ENCODE measurements around the gene S100A4. TPM values are rescaled to one million over a fixed set of nuclear protein-coding genes. Genes with fewer than 3 reads are reported as not detected.
"Not testable (repeated sequence)": the region's sequence is repeated elsewhere in the genome, so short reads cannot be mapped to it uniquely, and the experiment has no call there.

S100A4 gene
- total RNA-seq, 2 donors from 2014 or later = 36.1 to 79.4 TPM

DNA sequence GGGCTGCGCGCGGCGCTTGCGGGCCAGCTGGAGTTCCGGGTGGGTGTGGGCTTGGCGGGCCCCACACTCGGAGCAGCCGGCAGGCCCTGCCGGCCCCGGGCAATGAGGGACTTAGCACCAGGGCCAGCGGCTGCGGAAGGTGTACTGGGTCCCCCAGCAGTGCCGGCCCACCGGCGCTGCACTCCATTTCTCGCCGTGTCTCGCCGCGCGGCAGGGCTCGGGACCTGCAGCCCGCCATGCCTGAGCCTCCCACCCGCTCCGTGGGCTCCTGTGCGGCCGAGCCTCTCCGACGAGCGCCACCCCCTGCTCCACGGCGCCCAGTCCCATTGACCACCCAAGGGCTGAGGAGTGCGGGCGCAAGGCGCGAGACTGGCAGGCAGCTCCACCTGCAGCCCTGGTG lies 23.8 kb downstream of the S100A4 start:
- DNase-seq; intact Hi-C loops (cut with DNase I, micrococcal nuclease); ATAC-seq: not testable (repeated sequence)

DNA sequence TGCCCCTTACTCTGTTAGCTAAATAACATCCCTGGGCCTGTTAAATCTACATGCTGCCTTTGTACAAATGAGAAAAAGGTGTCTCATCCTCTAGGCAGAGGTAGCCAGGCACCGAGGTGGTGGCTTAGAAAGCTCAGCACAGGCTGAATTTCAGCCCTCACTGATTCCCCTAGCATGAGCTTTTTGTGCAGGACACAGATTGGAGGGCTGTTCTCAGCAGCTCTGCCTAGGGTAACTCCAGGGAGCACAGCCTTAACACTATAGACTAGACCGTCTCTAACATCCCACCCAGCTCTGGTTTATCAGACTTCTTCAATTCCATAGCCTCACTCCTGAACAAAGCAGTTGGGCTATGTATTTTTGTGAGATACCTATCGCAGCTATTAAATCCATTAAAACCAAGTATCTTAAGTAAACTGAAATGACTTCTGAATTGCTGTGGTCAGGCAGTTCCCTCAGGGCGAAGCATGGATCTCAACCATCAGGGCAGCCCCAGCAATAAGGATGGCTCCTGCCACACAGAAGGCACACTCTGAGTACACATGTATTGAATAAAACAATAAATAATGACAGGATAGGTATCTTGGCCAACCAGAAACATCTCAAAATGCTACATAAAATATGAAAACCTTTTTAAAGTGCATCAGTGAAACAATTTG lies 24.7 kb downstream of the S100A4 start:
- DNase-seq (no peak), ATAC-seq (no peak)
- intact Hi-C loops (cut with DNase I, micrococcal nuclease) = no loop called here

DNA sequence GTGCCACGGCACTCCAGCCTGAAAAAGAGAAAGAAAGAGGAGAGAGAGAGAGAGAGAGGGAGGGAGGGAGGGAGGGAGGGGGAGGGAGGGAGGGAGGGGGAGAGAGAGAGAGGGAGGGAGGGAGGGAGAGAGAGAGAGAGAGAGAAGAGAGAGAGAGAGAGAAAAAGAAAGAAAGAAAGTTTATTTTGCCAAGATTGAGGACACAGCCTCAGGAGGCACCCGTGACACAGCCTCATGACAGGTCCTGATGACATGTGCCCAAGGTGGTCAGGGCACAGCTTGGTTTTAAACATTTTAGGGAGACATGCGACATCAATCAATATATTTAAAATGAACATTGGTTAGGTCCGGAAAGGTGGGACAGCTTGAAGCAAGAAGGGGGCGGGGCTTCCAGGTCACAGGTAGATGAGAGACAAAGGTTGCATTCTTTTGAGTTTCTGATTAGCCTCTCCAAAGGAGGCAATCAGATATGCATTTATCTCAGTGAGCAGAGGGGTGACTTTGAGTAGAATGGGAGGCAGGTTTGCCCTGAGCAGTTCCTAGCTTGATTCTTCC lies 25.4 kb downstream of the S100A4 start:
- ATAC-seq (peak; percentile 38), DNase-seq (peak; percentile 81 to 85)
- intact Hi-C loops (cut with DNase I, micrococcal nuclease) = not testable (repeated sequence)

DNA sequence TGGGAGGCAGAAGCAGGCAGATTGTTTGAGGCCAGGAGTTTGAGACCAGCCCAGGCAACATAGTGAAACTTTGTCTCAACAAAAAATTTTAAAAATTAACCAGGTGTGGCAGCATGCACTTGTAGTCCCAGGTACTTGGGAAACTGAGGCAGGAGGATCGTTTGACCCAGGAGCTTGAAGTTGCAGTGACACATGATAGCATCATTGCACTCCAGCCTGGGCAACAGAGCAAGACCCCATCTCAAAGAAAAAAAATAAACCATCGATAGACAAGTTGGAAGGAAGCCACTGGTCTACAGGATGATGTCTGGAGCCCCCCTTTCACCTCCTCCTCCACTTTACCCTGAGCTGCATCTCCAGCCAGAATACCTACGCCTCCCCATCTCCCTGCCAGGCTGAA lies 26.4 kb downstream of the S100A4 start:
- no peak for ATAC-seq
- intact Hi-C loops (cut with DNase I, micrococcal nuclease) = loop anchor here in 1 of 2 donors (10.0 kb wide), 1 partner anchor 226 kb away; no protein-coding TSS in a partner anchor
- no peak for DNase-seq

DNA sequence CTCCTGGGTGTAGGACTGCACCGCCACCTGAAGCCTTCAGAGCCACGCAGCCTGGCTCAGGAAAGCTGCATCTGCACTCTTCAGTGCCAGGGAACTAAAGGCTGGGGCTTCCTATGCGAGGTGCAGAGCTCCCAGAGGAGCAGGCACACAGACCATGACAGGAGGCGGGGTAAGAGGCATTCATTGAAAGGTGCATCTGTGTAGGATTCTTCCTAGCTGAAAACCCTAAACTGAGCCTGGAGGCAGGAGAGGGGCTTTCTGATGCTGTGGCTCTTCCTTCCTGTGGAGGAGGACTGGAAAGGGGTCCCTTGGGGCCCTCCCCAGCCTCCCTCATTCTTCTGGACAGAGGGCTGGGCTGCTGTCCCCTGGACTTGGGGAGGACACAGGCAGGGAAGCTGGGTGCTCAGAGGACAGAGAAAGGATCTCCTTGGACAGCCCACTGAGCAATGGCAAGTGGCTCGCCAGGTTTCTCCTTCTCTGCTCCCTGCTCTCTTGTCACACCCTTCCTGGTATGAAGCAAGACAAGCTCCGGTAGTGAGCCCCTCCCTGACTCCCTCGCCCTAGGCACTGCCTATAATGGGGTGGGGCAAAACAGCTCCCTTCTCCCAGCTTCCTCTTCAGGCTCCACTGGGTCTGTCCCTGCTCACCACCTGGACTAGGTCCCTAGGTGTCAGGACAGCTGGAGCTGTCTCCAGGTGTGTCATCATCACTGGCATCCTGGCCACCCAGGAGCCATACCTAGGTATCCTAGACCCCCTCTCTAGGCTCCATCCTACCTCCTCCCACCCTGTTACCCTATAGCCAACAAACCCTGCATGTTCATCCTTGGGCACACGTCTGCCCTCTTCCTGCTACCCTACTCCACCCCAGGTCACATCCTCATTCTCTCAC lies 29.9 kb downstream of the S100A4 start:
- DNase-seq = peak; percentile 80 to 95
- intact Hi-C loops (cut with DNase I, micrococcal nuclease) = loop anchor here in 1 of 2 donors (10.0 kb wide), 1 partner anchor 229 kb away; no protein-coding TSS in a partner anchor
- ATAC-seq = peak; percentile 91

- DNase-seq = no peak
- ATAC-seq = no peak
- intact Hi-C loops (cut with DNase I, micrococcal nuclease) = loop anchor here in 1 of 2 donors (10.0 kb wide), 1 partner anchor 231 kb away; no protein-coding TSS in a partner anchor
Measured at GRCh38 chr1:153513666-153514065, 31.9 kb downstream of the S100A4 start.

- DNase-seq = peak in 1 of 2 donors; percentile 52
- intact Hi-C loops (cut with DNase I, micrococcal nuclease) = loop anchor here in 1 of 2 donors (10.0 kb wide), 1 partner anchor 232 kb away; no protein-coding TSS in a partner anchor
Measured at GRCh38 chr1:153513023-153513422, 32.6 kb downstream of the S100A4 start.

DNA sequence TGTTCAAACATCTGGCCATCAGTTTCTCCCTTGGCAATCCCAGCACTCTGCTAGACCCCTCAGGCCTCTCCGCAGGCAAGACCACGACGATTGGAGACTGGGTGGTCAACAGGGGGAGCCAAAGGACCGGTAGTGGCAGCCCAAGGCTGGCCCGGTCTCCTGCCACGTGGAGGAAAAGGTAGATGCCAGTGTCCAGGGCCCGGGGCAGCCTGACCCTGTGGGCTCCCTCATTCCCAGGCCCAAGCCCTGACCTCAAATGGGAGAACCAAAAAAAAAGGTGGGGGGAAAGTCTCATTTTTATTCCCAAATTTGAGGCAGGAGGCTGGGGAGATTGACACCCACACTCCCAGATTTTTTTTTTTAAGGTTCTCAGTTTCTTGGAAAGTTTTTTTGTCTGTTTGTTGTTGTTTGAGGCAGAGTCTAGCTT lies 34.6 kb downstream of the S100A4 start:
- peak; percentile 83 to 90 for DNase-seq
- ATAC-seq = peak; percentile 60
- intact Hi-C loops (cut with DNase I, micrococcal nuclease) = loop anchor here in 1 of 2 donors (2.0 to 10.0 kb wide), 2 partner anchors 58 to 234 kb away; no protein-coding TSS in a partner anchor

More at GRCh38 chr1:153513023-153513422, 32.6 kb downstream of the S100A4 start:
- peak; percentile 18 for ATAC-seq

- ATAC-seq (peak; percentile 65), DNase-seq (peak; percentile 49 to 82)
- intact Hi-C loops (cut with DNase I, micrococcal nuclease) = loop anchor here in 1 of 2 donors (2.0 to 10.0 kb wide), 2 partner anchors 59 to 235 kb away; no protein-coding TSS in a partner anchor
Measured at GRCh38 chr1:153509729-153510354, 35.8 kb downstream of the S100A4 start.

DNA sequence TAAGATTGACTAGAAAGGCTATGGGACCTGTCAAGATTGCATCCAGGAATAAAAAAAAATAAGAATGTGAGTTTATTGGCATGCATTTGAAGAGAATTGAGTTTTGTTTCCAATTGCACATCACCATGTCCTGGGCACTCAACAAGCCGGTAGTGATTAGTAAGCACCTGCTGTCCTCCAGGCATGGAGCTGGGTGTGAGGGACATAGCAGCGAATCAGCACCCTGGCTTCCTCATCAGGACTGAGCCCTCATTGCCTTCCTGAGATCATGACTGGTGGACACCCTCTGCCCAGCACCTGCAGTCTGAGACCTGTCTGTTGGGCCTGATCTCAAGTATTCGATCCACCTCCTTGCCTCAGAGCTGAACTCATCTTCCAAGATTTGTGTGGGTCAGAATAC lies 36.6 kb downstream of the S100A4 start:
- intact Hi-C loops (cut with DNase I, micrococcal nuclease) = no loop called here
- ATAC-seq = no peak
- DNase-seq = no peak

DNA sequence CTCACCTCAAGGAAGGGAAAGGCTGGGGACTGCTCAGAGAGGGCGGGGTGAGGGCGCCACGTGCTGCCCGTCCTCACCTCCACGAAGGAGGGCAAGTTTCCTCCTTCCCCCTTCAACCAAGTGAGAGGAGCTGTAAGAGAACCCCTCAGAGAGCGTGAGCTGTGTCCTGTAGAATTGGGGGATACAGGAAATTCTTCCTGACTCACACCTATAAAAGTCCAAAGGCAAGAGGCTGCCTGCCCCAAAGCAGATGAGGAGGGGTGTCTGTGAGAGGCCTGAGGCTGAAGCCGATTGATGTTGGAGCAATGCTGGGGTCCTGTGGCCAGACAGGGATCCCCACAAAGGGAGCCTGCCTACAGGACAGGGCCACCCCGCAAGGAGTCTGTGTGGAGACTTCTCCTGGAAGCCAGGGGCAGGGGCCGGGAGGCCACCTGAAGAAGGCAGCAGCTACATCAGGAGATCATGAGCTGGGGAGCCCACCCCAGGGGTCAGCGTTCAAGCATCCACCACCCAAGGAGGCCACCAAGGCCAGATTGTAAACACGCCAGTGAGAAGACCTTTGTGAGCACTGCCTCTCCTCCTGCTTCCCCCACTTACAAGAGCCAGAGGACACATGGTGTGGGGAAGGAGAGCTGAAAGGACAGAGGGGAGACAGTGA lies 37.6 kb downstream of the S100A4 start:
- ATAC-seq = no peak
- DNase-seq = no peak
- intact Hi-C loops (cut with DNase I, micrococcal nuclease) = no loop called here

DNA sequence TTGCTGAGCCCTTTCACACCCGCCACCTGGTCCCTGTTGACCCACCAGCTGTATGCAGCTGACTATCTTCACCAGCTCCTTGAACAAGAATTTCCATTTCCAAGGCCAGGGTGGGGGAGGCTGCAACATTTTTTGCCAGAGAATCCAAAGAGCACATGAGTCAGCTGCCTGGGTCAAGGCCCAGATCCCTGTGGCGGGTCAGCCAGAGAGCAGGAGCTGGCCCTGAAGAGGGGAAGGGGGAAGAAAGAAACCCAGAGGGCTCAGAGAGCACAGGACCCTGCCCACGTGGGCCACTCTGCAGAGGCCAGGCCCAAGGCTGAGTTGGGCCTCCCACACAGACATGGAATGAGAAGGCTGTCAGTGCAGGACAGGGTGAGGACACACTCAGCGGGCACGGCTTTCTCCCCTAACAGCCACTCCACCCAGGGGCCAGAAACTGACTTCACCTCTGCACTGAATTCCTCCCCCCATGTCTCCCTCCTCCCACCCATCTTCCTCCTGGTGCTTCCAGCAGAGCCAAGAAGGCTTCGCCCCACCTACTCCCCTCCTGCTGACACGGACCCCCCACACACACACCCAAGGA lies 38.7 kb downstream of the S100A4 start:
- ATAC-seq = peak; percentile 5
- intact Hi-C loops (cut with DNase I, micrococcal nuclease) = no loop called here
- peak; percentile 48 to 72 for DNase-seq

DNA sequence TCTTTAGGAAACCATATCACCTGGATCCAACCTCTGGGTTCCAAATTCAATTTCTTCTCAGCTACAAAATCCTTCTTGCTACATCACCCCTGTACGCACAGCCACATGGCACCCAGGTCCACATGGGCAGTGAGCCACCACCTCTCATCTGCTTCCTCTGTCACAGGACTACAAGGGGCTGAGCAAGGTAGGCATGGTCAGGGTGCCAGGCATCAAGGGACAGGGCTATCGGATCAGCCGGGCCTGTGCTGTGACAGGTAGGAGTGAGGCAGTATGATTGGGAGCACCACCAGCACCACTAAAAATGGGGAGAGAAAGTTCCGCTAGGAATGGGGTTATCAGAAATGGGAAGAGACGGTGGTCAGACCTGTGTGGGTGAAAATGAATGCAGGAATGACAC lies 39.2 kb downstream of the S100A4 start:
- ATAC-seq (no peak), DNase-seq (no peak)
- intact Hi-C loops (cut with DNase I, micrococcal nuclease) = no loop called here

DNA sequence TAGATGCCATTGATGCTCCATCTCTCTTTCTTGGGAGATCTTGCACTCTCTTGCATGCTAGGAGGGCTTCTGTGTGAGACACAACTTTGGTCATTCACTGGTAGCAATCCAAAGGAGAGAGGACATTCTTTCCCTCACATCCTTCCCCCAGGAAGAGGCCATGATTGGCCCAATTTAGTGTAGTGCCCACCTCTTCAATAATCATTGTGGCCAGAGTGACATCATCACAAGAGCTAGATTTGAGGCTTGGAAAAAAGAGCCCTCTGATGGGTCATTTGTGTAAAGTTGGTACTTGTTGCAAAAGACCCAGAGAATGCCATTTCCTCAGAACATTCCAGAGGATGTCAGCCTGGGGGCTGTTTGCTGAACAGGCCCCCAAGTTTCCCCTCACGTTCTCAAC lies 40.0 kb downstream of the S100A4 start:
- intact Hi-C loops (cut with DNase I, micrococcal nuclease) = no loop called here
- DNase-seq (no peak), ATAC-seq (no peak)

- ATAC-seq (no peak), DNase-seq (no peak)
- intact Hi-C loops (cut with DNase I, micrococcal nuclease) = no loop called here
Measured at GRCh38 chr1:153503766-153504165, 41.8 kb downstream of the S100A4 start.

DNA sequence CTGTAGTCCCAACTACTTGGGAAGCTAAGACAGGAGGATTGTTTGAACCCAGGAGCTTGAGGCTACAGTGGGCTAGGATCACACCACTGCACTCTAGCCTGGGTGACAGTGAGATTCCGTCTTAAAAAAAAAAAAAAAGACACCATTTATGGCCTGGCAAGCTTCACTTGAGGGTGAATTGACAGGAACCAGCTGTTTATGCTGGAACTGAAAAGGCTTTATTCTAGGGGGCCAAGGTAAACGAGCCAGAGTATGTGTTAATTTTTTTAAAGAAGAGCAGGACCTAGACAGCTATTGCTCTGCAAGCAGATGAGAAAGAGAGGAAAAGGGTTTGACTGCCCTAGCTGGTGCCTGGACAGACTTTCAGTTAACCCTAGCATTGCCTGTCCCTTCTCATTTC lies 46.9 kb downstream of the S100A4 start:
- no peak for ATAC-seq
- DNase-seq = no peak
- intact Hi-C loops (cut with DNase I, micrococcal nuclease) = loop anchor here (5.0 to 10.0 kb wide), 2 partner anchors 144 to 146 kb away; partner anchors contain the start of gene S100A9 (in 1 of the 2)

GRCh38 chr1:153495536-153495935 lies 50.1 kb downstream of the S100A4 start:
- ATAC-seq (no peak), DNase-seq (no peak)
- intact Hi-C loops (cut with DNase I, micrococcal nuclease) = loop anchor here (5.0 to 10.0 kb wide), 2 partner anchors 141 to 143 kb away; partner anchors contain the start of gene S100A9 (in 1 of the 2)
